Measurements from ENCODE around the gene MYORG.

- TF ChIP-seq POLR2AphosphoS5 (IDR thresholded peaks at IDR 0.05) (no peak), CTCF (IDR thresholded peaks at IDR 0.05) (no peak), POLR2A (IDR thresholded peaks at IDR 0.05) (no peak), EP300 (IDR thresholded peaks at IDR 0.05) (no peak)
Measured at GRCh38 chr9:34382054-34382453, 5.4 kb upstream of the MYORG start.
